CD4-positive, CD25-positive, alpha-beta regulatory T cell (primary cell): ENCODE measurements around the gene TFAP2C. TPM values are rescaled to one million over a fixed set of nuclear protein-coding genes. Genes with fewer than 3 reads are reported as not detected.

Experiments used
- ATAC-seq, 2 donors: fragments of 150-1000 bp; cut with Tn5 transposase; one replicate each; pipeline ENCODE4 v1.10.0; 2021; ENCODE audit warnings: low read depth in 2 of 2, moderate number of reproducible peaks in 2 of 2, moderate library complexity in 1 of 2
- DNase-seq, 3 donors: peaks; one replicate each; pipeline versions ENCODE4 v3.0.0 to v3.0.0-alpha.2; 2012 to 2022; ENCODE audit warnings: mixed read lengths in 1 of 3
- H3K27ac ChIP-seq: one replicate; pipeline ENCODE4 v1.7.0; 2013; ENCODE audit warnings: mild to moderate bottlenecking, low read length; ENCODE audit not compliant: insufficient read depth, poor library complexity, severe bottlenecking
- H3K27me3 ChIP-seq: one replicate; pipeline ENCODE4 v1.7.0; 2013; ENCODE audit warnings: low read length; ENCODE audit not compliant: control insufficient read depth, insufficient read depth
- H3K36me3 ChIP-seq: one replicate; pipeline ENCODE4 v1.7.0; 2013; ENCODE audit warnings: mild to moderate bottlenecking, low read length, moderate library complexity; ENCODE audit not compliant: control insufficient read depth, insufficient read depth
- H3K4me1 ChIP-seq: 2 replicates; pipeline ENCODE4 v1.7.0; 2013; ENCODE audit warnings: mild to moderate bottlenecking, low read length; ENCODE audit not compliant: insufficient read depth, control insufficient read depth, poor library complexity, severe bottlenecking
- H3K4me3 ChIP-seq: one replicate; pipeline ENCODE4 v1.7.0; 2013; ENCODE audit warnings: low read depth, mild to moderate bottlenecking, low read length, moderate library complexity
- H3K9me3 ChIP-seq, 2 experiments: 1 replicate in 1 of 2; 2 replicates in 1 of 2; pipeline ENCODE4 v1.7.0; 2013; ENCODE audit warnings: low read length in 2 of 2, mild to moderate bottlenecking in 1 of 2, moderate library complexity in 1 of 2; ENCODE audit not compliant: control insufficient read depth in 2 of 2
- H3K27ac Mint-ChIP-seq, 3 donors: one replicate each; pipeline ENCODE4 v1.8.0; 2020 to 2022; ENCODE audit warnings: mild to moderate bottlenecking in 3 of 3, mixed read lengths in 3 of 3, moderate library complexity in 2 of 3
- H3K27me3 Mint-ChIP-seq: one replicate; pipeline ENCODE4 v1.8.0; 2022; ENCODE audit warnings: mild to moderate bottlenecking, mixed read lengths
- H3K36me3 Mint-ChIP-seq: one replicate; pipeline ENCODE4 v1.8.0; 2020; ENCODE audit warnings: mixed read lengths
- H3K4me1 Mint-ChIP-seq, 4 donors: one replicate each; pipeline ENCODE4 v1.8.0; 2020 to 2022; ENCODE audit warnings: mixed read lengths in 4 of 4, mild to moderate bottlenecking in 1 of 4
- H3K4me3 Mint-ChIP-seq, 4 donors: one replicate each; pipeline ENCODE4 v1.8.0; 2020 to 2022; ENCODE audit warnings: mild to moderate bottlenecking in 4 of 4, mixed read lengths in 4 of 4, moderate library complexity in 3 of 4
- H3K9me3 Mint-ChIP-seq, 7 donors: one replicate each; pipeline ENCODE4 v1.8.0; 2020 to 2022; ENCODE audit warnings: mixed read lengths in 7 of 7, mild to moderate bottlenecking in 3 of 7, moderate library complexity in 2 of 7
- polyA plus RNA-seq, 4 donors: library from polyadenylated mRNA; unstranded; fragments of 300-500 nt; fragmentation: Illumina TruSeq; gene quantifications; one replicate each; pipeline ENCODE4 v1.2.3, GENCODE V29; 2021
- total RNA-seq: library from RNA; stranded (reverse); gene quantifications from one replicate; pipeline ENCODE4 v1.2.3, GENCODE V29; 2022

TFAP2C gene
- total and polyA plus RNA-seq, 5 donors from 2014 or later = not detected

DNA sequence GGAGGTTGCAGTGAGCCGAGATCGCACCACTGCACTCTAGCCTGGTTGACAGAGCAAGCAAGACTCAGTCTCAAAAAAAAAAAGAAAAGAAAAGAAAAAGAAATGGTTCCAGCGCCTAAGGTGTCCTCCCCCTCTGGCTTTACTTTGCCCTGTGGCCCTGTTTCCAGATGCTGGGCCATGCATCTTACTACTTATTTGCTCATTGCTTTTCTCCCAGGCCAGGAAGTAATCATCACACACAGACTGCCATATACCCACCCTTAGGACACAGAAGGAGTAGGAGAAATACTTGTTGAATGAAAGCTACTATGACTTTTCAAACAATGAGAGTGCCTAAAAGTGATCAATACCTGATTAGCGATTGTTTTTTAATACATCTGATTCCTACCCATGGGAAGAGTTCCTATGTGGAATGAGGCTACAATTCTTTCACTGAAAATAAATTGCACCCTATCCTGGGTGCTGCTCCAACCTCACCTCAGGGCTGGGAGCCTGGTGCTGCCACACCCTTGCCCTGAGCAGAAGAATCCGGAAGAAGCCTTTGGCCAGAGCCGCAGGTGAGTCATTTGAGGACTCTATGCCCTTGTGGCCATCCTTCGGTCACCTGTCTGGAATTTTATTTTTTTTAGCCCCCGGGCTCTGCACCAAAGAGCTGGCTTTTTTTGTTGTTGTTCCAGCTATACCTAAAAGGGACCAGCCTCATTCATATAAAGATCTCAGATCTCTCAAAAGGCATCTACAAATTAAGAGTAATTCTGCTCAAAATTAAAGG lies 22.7 kb upstream of the TFAP2C start:
- H3K9me3 Mint-ChIP-seq = peaks cover 0 to 2% (median 0%) of the 10 kb centered on the region in 7 donors
- H3K9me3 ChIP-seq = no peaks in the 10 kb centered on the region
- H3K27ac Mint-ChIP-seq = no peak overlapping the region
- H3K36me3 Mint-ChIP-seq = no peaks in the 10 kb centered on the region
- no peaks in the 10 kb centered on the region for H3K4me1 Mint-ChIP-seq
- H3K27me3 Mint-ChIP-seq = no peaks in the 10 kb centered on the region
- no peaks in the 10 kb centered on the region for H3K27me3 ChIP-seq
- no peak overlapping the region for H3K4me3 ChIP-seq
- H3K4me1 ChIP-seq = no peaks in the 10 kb centered on the region
- ATAC-seq (no peak), DNase-seq (no peak)
- no peaks in the 10 kb centered on the region for H3K36me3 ChIP-seq
- no peak overlapping the region for H3K27ac ChIP-seq
- H3K4me3 Mint-ChIP-seq = no peak overlapping the region

DNA sequence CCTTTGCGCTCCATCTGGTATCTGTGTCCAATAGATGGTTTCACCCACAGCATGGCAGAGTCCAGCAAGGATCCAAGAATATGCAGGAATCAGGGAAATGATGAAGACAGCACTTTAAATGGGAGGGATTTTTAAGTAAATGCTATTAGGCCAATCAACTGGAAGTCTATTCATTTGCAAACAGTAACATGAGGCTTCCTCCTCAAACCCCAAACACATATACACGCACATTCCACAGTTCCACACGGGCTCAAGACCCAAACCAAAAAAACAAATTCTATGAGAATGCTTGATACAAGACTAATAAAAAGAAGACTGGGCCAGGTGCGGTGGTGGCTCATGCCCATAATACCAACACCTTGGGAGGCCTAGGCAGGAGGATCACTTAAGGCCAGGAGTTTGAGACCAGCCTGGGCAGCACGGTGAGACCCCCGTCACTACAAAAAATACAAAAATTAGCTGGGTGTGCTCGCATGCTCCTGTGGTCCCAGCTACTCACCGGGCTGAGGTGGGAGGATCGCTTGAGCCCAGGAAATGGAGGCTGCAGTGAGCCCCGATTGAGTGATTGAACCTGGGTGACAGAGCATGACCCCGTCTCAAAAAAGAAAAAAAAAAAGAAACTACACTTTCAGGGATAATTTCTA lies 21.9 kb upstream of the TFAP2C start:
- Histone ChIP-seq H3K4me1 (no peaks in the 10 kb centered on the region), H3K36me3 (no peaks in the 10 kb centered on the region), H3K27ac (no peak overlapping the region), H3K27me3 (no peaks in the 10 kb centered on the region), H3K9me3 (no peaks in the 10 kb centered on the region), H3K4me3 (no peak overlapping the region)
- Mint-ChIP-seq H3K27ac (no peak overlapping the region), H3K27me3 (no peaks in the 10 kb centered on the region), H3K4me1 (no peaks in the 10 kb centered on the region), H3K4me3 (no peak overlapping the region), H3K9me3 (peaks cover 0 to 2% (median 0%) of the 10 kb centered on the region in 7 donors), H3K36me3 (no peaks in the 10 kb centered on the region)
- ATAC-seq (no peak), DNase-seq (no peak)

DNA sequence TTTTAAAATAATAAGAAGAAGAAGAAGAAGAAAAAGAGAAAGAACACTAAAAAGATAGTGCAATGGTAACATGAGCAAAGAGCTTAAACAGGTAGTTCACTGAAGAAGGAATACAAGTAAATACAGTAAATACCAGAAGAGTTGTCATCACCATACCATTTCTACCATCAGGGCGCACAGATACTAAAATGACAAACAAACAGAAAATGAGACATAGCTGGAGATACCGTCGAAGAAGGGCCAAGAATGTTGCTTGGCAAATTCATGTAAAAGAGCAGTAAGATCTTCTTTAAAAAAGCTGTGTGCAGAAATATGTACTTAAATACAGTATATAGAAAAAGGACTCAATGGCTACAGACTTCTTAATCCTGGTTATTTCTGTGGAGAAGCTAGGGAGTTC lies 20.7 kb upstream of the TFAP2C start:
- Mint-ChIP-seq H3K27ac (no peak overlapping the region), H3K9me3 (peaks cover 0 to 2% (median 0%) of the 10 kb centered on the region in 7 donors), H3K36me3 (no peaks in the 10 kb centered on the region), H3K4me1 (no peaks in the 10 kb centered on the region), H3K4me3 (no peak overlapping the region), H3K27me3 (peaks cover under 1% of the 10 kb centered on the region)
- ATAC-seq (no peak), DNase-seq (no peak)
- Histone ChIP-seq H3K9me3 (no peaks in the 10 kb centered on the region), H3K4me3 (no peak overlapping the region), H3K36me3 (no peaks in the 10 kb centered on the region), H3K4me1 (no peaks in the 10 kb centered on the region), H3K27ac (no peak overlapping the region), H3K27me3 (no peaks in the 10 kb centered on the region)

DNA sequence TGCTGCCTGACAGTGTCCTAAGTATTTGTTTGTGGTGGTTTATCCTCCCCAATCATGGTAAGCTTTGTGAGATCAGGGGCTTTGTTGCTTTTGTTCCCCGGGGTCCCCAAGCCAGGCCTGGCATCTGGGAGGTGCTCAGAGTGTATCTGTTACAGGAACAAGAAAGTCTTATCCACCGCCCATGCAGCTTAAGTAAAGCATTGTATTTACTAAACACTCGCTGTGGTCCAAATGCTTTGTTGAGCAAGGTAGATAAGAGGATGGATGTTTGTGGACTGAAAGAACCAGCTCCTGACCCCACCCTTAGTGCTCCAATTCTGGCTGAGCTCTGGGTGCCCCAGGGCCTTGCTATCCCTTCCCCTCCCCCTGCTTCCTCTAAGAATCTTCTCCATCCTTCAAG lies 19.8 kb upstream of the TFAP2C start:
- peaks cover 4% of the 10 kb centered on the region for H3K27me3 Mint-ChIP-seq
- Histone ChIP-seq H3K4me1 (no peaks in the 10 kb centered on the region), H3K4me3 (no peak overlapping the region), H3K27ac (no peak overlapping the region), H3K27me3 (no peaks in the 10 kb centered on the region), H3K36me3 (no peaks in the 10 kb centered on the region), H3K9me3 (no peaks in the 10 kb centered on the region)
- no peaks in the 10 kb centered on the region for H3K36me3 Mint-ChIP-seq
- H3K9me3 Mint-ChIP-seq = peaks cover 0 to 2% (median 0%) of the 10 kb centered on the region in 7 donors
- H3K4me1 Mint-ChIP-seq = no peaks in the 10 kb centered on the region
- no peak for ATAC-seq
- DNase-seq = no peak
- H3K4me3 Mint-ChIP-seq = no peak overlapping the region
- no peak overlapping the region for H3K27ac Mint-ChIP-seq

DNA sequence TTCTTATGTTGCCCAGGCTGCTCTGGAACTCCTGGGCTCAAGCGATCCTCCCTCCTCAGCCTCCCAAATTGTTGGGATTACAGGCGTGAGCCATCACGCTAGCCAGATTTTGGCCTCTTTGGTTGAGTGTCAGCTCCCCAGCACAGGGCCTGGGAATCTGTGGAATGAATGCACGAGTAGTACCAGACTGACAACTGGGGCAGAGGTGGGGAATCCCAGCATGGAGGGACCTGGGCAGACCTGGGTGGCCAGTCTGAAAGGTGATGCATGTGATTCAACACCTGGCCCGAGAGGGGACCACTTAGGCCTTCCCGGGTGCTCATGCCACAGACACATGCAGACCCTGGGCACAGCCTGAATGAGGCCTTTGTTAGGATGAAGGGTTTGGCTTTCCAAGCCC lies 19.0 kb upstream of the TFAP2C start:
- Mint-ChIP-seq H3K4me1 (no peaks in the 10 kb centered on the region), H3K9me3 (peaks cover 0 to 2% (median 0%) of the 10 kb centered on the region in 7 donors), H3K36me3 (no peaks in the 10 kb centered on the region), H3K27me3 (peaks cover 4% of the 10 kb centered on the region), H3K4me3 (no peak overlapping the region), H3K27ac (no peak overlapping the region)
- H3K4me3 ChIP-seq = no peak overlapping the region
- no peak for ATAC-seq
- no peaks in the 10 kb centered on the region for H3K27me3 ChIP-seq
- H3K27ac ChIP-seq = no peak overlapping the region
- no peak for DNase-seq
- no peaks in the 10 kb centered on the region for H3K4me1 ChIP-seq
- H3K9me3 ChIP-seq = no peaks in the 10 kb centered on the region
- no peaks in the 10 kb centered on the region for H3K36me3 ChIP-seq

DNA sequence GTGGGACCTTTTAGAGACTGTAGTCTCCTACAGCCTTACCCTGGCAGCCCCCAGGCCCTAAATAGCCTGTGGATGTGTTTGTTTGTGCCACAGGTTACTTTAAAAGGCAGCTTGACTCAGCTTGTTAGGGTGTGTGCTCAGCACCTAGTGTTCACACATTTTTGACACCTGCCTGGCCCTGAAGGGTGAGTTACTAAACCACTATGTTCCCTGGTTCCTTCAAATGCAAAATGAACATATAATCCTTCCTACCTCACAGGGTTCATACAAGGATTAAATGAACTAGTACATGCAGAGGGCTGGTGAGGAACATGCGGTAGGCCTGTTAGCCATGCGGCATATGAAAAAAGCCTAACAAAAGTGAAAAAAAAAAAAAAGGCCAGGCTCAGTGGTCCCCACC lies 14.9 kb upstream of the TFAP2C start:
- DNase-seq (no peak), ATAC-seq (no peak)
- Mint-ChIP-seq H3K36me3 (no peaks in the 10 kb centered on the region), H3K4me3 (no peak overlapping the region), H3K9me3 (peaks cover 0 to 3% (median 0%) of the 10 kb centered on the region in 7 donors), H3K27me3 (peaks cover 11% of the 10 kb centered on the region), H3K4me1 (no peaks in the 10 kb centered on the region), H3K27ac (no peak overlapping the region)
- Histone ChIP-seq H3K4me1 (no peaks in the 10 kb centered on the region), H3K27ac (no peak overlapping the region), H3K27me3 (no peaks in the 10 kb centered on the region), H3K36me3 (no peaks in the 10 kb centered on the region), H3K4me3 (no peak overlapping the region), H3K9me3 (no peaks in the 10 kb centered on the region)

DNA sequence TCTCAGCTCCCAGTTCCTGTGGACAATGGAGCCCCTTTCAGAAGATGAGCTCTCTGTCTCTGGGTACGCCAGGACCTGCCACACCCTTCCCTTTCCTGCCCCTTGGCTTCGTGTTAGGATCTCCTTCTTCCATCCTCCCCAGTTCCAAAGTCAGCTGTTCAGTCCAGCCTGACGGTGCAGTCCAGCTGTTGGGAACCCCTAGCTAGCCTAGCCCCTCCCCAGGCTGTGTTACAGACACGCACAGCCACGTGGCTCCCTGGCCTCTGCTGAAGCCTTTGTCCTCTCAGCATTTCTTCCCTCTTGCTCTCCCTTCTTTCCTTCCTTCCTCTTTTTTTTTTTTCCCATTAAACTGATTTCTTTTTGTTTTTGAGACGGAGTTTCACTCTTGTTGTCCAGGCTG lies 12.4 kb upstream of the TFAP2C start:
- DNase-seq (no peak), ATAC-seq (no peak)
- Mint-ChIP-seq H3K27ac (no peak overlapping the region), H3K4me3 (no peak overlapping the region), H3K36me3 (no peaks in the 10 kb centered on the region), H3K4me1 (no peaks in the 10 kb centered on the region), H3K27me3 (peaks cover 11% of the 10 kb centered on the region), H3K9me3 (peaks cover 0 to 3% (median 0%) of the 10 kb centered on the region in 7 donors)
- Histone ChIP-seq H3K36me3 (no peaks in the 10 kb centered on the region), H3K27ac (no peak overlapping the region), H3K27me3 (no peaks in the 10 kb centered on the region), H3K4me3 (no peak overlapping the region), H3K4me1 (no peaks in the 10 kb centered on the region), H3K9me3 (no peaks in the 10 kb centered on the region)

DNA sequence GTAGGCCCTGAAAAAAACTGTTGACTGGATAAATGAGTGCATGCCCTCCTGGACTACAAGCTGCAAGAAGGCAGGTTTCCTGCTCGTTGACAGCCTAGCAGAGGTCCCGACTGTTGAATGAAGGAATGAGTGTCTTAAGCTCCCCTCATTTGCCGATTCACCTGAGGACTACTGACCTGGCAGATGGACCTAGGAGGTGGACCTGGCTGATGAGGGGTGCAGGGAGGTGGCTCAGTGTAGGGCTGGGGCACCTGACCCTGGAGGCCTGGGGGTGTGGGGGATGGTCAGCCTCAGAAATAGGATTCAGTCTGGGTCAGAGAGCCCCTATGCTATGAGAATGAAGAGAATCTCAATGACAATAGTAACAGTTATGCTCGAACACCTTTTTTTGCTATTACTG lies 11.6 kb upstream of the TFAP2C start:
- Histone ChIP-seq H3K9me3 (no peaks in the 10 kb centered on the region), H3K27me3 (no peaks in the 10 kb centered on the region), H3K4me1 (no peaks in the 10 kb centered on the region), H3K4me3 (no peak overlapping the region), H3K27ac (no peak overlapping the region), H3K36me3 (no peaks in the 10 kb centered on the region)
- ATAC-seq = no peak
- Mint-ChIP-seq H3K27ac (no peak overlapping the region), H3K36me3 (no peaks in the 10 kb centered on the region), H3K4me3 (no peak overlapping the region), H3K4me1 (no peaks in the 10 kb centered on the region), H3K27me3 (peaks cover 11% of the 10 kb centered on the region), H3K9me3 (peaks cover 0 to 3% (median 0%) of the 10 kb centered on the region in 7 donors)
- DNase-seq = no peak
